HG03521 (cell line): ENCODE measurements around the gene NT5C1A.

ENCODE experiments used
- ATAC-seq: cut with Tn5 transposase; IDR thresholded peaks from one replicate; pipeline ENCODE4 v1.9.1; 2021; ENCODE audit warnings: mild to moderate bottlenecking, moderate library complexity; ENCODE audit not compliant: unreplicated experiment

The NT5C1A gene

GRCh38 chr1:39690225-39690624, 18.3 kb upstream of the NT5C1A start:
- no peak for ATAC-seq

DNA sequence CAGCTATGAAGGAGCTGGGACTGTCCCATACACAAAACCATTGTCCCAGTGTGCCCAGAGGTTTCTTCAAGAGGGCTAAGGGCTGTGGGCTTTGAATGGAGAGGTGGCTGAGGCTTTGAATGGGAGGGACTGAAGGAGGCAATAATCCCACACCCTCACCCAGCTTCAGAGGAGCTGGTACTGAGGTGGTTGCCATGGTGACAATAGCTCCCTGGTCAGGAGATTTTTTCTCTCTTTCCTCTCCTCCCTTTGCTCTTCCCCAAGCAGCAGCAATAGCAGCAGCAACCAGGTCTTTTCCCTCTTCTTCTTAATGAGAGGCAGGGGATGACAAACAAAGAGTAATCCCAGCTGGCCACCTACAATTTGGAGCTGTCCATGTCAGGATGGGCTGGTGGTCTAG, 17.7 kb upstream of the NT5C1A start:
- no peak for ATAC-seq

- no peak for ATAC-seq
These were observed 17.3 kb upstream of the NT5C1A start for GRCh38 chr1:39689214-39689613.

GRCh38 chr1:39688706-39689105, 16.8 kb upstream of the NT5C1A start:
- ATAC-seq, result no peak

DNA sequence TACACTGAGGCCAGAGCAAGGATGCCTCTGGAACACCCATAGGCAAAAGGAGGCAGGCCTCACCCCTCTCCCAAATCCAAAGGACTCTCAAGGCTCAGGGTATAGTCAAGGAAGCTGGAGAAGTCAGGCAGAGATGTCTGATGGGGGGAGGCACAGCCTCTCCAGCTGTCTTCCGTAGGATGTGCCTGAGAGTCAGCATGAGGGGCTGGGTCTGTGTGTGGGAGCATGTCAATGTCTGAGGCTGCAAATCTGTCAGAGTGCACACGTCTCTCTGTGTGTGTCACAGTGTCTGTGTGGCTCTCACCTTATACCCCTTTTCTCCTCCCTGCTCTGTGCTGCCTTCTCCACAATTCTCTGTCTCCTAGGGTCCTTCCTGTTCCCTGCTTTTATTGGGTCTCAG, 15.3 kb upstream of the NT5C1A start:
- no peak for ATAC-seq

DNA sequence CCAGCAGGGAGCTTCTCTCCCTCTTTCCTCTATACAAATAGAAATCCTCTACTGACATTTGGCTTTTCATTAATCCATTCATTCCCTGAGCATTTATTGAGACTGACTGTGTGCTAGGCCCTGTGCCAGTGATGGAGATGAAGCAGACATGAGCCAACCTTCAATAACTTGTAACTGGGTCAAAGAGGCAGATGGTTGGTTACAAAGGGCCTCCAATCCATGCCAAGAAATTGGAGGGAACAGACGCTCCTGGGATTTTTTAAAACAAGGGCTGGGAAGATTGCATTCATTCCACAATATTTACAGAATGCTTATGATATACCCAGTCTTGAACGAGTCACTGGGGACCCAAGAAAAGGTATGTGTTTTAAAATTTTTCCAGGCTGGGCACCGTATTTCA, 13.2 kb upstream of the NT5C1A start:
- no peak for ATAC-seq

- no peak for ATAC-seq
These were observed 12.4 kb upstream of the NT5C1A start for GRCh38 chr1:39684313-39684664.

DNA sequence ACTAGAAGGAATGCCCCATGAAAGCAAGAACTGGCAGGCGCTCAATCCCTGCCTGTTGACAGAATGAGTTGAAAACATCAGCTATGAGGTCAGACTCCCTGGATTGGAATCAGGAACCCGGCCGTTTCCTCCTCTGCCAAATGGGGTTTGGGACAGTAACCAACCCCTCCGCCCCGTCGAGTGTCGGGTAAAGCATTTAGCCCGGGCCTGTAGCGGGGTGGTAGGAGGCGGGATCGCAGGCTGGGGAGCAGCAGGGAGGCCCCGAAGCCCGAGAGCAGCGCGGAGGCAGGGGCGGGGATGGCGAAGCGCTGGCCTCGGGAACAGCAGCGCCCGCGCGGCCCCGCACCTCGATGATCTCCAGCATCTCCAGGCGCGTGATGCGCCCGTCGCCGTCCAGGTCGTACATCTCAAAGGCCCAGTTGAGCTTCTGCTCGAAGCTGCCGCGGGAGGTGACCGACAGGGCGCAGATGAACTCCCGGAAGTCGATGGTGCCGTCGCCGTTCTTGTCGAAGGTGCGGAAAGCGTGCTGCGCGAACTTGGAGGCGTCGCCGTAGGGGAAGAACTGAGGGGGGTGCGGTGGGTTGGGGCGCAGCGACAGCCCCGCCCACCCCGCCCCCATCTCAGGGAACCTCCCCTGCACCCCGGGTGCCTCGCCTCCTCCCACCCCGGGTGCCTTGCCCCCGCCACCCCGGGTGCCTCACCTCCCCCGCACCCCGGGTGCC, 11.8 kb upstream of the NT5C1A start:
- no peak for ATAC-seq

DNA sequence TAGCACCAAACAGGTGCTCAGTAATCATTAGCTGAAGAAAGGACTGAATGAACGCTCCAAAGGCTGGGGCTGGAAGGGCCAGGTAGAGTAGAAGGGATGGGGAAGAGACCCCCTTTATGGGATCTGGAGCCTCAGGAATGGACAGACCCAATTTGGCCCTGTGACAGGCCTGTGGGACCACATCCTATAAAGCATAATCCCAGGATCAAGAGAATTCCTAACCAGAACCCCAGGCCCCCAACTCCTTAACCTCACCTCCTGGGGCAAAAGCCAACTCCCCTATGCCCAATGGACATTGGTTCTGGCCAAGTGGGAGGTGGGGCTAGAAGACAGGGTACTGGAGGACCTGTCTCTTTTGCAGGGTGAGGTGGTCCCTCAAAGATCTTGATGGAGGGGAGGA, 10.1 kb upstream of the NT5C1A start:
- ATAC-seq, result no peak

DNA sequence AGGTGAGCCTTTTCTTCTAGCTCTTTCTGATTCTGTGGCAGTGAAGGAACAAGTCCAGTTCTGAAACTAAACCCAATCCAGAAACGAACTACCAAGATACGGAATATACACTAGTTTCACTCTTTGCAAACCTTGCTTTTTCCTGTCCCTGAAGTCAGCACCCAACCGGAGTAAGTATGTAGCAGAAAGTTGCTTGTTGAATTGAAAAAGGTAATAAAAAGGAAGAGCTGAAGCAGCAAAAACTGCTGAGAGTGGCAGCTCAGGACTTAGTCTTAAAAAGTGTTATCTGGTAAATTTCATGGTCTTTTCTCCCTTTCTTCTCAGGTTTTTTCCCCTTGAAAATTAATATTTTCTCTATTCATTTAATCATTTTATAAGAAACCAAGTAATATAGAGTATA, 9.4 kb upstream of the NT5C1A start:
- no peak for ATAC-seq

- no peak for ATAC-seq
These were observed 8.8 kb upstream of the NT5C1A start for GRCh38 chr1:39680751-39681150.

- no peak for ATAC-seq
These were observed 7.9 kb upstream of the NT5C1A start for GRCh38 chr1:39679821-39680220.

GRCh38 chr1:39678889-39679288, 7.0 kb upstream of the NT5C1A start:
- no peak for ATAC-seq

DNA sequence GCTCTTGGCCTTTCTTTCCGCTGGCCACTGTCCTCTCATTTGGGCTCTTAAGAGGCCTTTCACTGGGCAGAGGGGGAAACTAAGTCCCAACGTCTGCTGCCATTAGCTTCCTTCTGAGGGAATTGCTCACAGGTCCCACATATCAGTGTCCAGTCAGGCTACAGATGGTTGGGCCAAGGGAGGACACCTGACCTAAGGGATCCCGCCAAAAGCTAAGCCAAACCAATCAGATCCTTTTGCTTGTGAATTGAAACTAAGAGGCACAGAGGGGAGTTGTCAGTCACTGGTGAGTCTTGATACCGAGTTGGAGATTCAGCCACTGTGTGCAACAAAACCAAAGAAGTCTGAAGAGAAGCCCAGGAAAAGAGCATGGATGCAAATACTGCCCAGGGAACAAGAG, 5.7 kb upstream of the NT5C1A start:
- no peak for ATAC-seq

DNA sequence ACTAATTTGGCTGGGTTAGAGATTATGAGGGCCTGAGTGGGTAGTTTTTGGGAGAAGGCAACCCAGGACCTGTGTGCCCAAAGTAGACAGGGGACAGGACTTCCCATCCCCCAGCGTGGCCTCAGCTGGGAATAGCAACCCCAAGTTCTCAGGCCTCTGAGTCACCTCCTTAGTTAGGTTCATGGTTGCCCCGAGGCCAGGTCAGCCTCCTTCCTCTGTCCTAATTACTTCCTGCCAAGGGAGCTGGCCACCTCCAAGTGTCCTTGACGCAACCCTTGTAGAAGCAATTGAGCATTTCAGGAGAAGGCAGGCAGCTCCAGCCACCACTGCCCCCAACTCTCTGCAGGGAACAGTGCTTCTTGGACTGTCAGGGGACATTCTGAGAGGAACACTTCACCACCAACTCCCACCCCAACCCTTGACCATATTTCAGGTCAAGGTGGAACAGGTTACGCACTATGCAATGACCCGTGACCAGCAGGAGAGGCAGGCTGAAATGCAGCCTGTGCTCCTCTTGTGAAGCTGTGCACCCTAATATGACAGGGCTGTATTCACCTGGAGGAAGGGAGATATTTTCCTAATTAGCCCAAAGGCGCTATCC, 5.1 kb upstream of the NT5C1A start:
- no peak for ATAC-seq

DNA sequence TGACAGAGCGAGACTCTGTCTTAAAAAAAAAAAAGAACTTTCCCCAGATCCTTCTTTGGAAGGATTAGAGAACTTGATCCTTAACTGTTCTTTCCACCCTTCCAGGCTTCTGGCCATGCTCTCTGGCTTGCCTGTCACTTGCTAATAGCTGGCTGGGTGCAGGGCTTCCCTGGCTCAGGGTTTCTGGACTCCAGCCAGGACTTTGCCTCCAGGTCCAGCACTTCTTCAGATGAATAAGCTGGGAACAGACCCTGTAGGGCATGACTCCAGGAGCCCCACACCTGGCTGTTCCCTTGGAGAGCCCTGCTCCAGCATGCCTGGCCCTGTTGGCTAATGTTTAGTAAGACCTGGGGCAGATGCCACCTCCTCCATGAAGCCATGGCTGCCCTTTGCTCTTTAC, 3.3 kb upstream of the NT5C1A start:
- no peak for ATAC-seq

GRCh38 chr1:39673215-39673614, 1.3 kb upstream of the NT5C1A start:
- ATAC-seq, result no peak

GRCh38 chr1:39672551-39672947, 642 bp upstream of the NT5C1A start:
- no peak for ATAC-seq

DNA sequence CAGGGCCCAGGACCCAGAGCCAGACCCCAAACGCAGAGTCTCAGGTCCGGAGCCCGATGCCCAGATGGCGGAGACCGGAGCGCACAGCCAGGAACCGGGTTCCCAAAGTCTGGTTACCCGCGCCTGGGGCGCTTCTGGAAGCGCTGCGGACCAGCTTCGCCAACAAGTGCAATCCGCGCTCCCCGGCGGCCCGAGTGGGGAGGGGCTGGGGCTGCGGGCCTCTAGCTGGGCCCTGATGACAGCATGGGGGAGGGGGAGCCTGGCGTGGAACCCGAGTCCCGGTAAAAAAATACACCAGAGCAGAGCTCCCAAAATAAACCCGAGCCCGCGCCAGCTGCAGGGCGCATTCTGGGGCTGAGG, 494 bp downstream of the NT5C1A start:
- ATAC-seq, result no peak

DNA sequence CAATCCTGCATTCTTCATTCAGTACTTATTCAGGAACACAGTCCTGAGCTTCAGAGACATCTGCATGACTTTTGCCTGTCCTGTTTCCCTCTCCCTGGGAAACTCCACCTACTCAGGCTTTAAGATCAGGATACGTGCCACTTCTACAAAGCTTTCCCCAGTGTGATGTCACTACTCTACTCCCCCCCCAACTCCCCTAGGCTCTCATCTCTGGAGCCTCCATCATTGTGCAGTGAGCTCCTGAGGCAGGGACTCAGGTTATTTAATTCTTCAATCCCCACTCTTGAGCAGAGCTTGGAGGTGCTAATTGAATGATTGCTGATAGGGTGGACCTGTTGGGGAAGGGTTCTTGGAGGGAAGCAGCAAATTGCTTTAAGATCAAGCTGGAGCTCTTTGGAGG, 1.2 kb downstream of the NT5C1A start:
- no peak for ATAC-seq

GRCh38 chr1:39668894-39669293, 3.0 kb downstream of the NT5C1A start:
- no peak for ATAC-seq

DNA sequence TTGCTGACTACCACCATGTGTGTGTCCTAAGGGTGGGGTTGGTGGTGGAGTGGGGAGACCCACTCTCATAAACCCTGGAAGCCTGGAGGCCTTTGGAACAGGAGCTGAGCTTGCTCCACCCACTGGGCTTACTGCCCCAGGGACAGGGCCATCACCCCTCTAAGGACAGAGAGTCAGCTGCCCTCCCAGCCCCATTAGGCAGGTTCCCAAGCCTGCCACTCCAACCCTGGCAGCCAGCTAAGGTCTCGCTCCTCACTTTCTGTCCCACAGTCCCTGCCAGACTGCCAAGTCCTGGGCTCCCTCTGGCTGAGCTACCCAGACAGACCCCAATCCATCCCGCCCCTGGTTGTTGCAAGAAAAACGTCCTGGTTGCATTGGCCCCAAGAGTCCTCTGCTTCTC, 3.8 kb downstream of the NT5C1A start:
- ATAC-seq, result no peak

DNA sequence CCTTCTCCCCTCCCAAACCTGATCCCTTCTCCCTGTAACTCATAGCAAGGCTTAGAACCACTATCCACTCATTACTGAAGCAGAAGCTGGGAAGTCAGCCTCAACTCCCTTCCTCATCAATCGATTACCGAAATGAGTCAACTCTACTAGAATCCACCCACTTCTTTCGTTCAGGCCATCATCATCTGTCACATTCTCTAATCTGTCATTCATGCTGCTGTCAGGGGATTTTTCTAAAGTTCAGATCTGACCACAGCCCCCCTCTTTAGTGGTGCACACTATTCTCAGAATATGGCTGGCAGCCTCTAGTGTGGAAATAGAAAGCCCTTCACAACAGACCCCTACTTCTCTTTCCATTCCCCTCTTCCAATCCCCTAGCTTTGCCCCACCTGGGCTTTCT, 5.1 kb downstream of the NT5C1A start:
- ATAC-seq, result peak; percentile 77
